Measurements from ENCODE around the gene RASGEF1C. TPM values are rescaled to one million over a fixed set of nuclear protein-coding genes. Genes with fewer than 3 reads are reported as not detected.

Gene RASGEF1C
- total RNA-seq, 2 donors from 2014 or later = 0.24 TPM; not detected in 1

DNA sequence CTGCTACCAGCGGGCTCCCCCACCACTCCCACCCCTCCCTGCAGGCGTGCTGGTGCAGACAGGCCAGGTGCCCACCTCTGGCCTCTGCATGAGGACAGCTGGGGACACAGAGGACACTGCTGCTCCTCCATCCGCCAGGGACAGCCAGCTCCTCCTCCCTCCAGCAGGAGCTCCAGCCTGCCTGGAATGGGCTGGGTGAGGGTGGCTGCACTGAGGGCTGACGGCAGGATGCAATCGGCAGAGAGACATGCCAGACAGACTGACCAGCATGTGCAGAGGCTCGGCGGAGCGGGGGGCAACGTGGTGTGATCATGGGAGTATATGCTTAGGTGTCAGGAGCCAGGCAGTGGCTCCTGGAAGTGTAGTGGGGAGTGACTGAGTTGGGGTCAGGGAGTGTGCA lies 68.4 kb downstream of the RASGEF1C start:
- intact Hi-C loops (cut with DNase I) = no loop called here
- peak; percentile 59 for DNase-seq (ENCODE audit: low spot score)

DNA sequence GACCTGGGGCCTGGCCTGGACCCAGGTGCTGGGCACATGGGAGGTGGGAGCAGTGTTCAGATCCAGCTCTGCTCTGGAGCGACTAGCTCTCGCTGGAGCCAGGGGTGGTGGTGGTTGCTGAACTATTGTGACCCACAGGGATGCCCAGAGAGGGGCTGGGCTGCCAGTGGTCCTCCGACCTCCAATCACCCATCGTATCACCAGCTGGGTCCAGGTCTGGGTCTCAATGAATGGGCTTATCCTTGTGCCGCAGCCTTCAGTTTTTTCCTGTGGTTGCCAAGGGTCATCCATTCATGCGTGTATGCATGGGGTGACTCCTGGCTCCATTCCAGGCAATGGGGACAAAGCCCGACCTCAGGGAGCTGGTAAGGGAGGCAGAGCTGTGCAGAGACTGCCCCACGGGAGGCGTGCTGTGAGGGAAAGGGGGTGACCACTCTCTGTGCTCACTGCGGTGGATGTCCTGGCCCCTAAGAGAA lies 68.9 kb downstream of the RASGEF1C start:
- peak; percentile 73 for DNase-seq (ENCODE audit: low spot score)
- intact Hi-C loops (cut with DNase I) = no loop called here

DNA sequence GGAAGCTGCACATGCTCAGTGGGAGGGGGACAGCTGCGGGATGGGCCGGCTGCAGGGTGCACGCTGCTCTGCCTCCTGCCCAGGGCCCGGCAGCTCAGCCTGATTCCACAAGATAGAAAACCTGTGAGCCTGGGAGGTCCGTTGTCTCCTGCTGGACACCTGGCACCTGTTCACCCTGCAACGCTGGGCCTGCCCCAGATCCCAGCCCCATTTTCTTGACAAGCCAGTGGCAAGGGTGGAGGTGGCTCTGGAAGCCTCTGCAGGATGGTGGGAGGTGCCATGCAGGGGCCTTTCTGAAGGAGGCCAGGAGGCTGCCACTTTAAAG lies 69.3 kb downstream of the RASGEF1C start:
- DNase-seq (ENCODE audit: low spot score) = no peak
- intact Hi-C loops (cut with DNase I) = no loop called here

DNA sequence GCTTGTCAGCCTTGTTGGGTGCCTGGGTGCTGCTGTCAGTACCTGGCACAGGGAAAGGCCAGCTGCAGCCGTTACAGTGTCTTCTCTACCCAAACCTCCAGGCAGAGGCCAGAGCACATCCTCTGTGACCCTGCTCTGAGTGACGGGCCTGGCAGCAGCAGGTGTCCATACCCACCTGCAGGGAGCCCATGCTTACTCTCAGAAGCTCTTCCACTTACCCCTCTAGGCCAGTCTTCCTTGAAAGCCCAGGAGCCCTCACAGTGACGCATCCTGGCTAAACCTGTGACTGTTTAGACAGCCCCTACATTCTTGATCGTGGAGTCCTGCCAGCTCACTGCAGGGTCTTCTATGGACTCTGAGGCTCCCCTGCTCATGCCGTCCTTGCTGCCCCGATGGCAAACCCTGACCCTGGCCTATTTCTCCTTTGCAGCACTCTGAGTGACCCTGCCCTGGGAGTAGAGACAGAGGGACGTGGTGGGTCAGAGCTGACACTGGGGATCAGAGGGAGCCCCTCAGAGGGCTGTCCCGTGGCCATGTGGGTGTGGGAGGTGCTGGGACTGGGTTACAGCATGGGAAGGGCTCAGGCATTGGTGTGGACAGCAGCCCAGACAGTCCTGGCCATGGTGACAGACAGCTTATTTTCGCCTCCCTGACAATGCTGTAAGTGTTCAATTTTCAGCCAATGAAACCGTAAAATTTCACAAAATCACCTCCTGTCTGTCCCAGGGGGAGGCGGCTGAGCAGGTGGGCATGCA lies 69.9 kb downstream of the RASGEF1C start:
- intact Hi-C loops (cut with DNase I) = no loop called here
- DNase-seq (ENCODE audit: low spot score) = peak; percentile 41

DNA sequence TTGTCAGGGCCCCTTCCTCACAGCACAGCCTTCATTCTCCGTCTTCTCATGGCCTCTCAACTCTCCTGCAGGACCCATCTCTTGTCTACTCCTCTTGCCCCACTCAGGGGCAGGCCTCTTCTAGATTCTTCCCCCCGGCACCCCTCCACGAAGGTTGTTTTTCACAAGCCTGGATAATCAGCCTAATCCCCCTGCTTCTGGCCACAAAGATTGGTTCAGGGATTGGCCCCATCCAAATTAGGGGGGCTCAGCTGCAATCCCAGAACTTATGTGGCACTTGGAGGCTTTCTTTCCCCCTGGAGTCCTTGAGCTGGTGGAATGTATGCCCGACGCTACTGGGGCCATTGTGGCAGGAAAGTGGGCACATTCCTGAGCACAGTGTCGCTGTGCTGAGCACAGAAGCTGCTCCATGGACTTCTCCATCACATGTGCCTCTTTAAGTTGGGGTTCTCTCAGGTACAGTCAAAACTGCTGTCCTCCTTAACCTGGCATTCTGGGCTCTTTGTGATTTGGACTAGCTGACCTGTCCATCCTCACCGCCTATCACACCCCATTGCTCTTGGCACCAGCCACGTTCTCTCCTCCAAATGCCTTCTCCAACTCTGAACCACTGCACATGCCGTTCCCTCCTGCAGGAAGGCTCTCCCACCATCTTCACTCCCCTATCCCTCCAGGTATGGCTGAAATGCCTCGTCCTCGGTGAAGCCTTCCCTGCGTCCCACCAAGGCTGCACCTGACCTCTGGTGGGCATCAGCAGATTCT lies 70.6 kb downstream of the RASGEF1C start:
- peak; percentile 36 for DNase-seq (ENCODE audit: low spot score)

DNA sequence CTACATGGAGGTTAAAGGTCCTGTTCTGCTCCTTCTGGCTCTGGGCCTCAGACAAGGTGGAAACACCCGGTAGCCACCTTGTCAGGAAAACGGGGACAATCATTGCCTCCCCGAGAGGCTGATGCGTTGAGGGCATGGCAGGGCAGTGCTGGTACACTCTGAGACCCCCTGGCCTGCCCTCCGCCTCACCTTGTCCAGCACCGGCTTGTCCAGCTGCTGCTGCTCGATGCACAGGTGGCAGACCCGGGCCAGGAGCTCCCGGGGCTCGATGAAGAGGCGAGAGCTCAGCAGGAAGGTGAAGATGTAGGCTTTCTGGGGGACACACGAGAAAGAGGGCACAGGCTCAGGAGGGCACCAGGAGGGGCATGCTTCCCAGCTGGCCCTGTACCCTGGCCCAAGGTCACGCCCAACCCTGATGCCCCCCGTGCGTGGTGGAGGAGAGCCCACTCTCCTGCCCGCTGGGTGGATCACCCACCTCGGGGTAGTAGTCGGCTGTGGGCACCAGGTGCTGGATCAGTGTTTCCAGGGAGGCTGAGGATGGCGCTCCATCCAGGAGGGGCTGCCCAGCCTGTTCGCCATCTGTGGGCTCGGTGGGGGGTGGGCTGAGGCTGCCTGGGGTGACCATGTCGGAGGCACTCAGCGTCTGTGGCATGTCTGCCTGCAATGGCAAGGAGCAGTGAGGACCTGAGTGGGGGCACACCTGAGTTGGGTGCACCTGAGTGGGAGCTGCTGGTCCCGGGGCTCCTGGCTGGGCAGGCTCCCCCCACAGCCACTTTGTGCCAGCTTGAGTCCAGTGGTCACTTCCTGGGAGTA lies 71.4 kb downstream of the RASGEF1C start:
- DNase-seq (ENCODE audit: low spot score) = peak; percentile 76

More for the DNA sequence above, 70.6 kb downstream of the RASGEF1C start:
- intact Hi-C loops (cut with DNase I) = no loop called here

DNA sequence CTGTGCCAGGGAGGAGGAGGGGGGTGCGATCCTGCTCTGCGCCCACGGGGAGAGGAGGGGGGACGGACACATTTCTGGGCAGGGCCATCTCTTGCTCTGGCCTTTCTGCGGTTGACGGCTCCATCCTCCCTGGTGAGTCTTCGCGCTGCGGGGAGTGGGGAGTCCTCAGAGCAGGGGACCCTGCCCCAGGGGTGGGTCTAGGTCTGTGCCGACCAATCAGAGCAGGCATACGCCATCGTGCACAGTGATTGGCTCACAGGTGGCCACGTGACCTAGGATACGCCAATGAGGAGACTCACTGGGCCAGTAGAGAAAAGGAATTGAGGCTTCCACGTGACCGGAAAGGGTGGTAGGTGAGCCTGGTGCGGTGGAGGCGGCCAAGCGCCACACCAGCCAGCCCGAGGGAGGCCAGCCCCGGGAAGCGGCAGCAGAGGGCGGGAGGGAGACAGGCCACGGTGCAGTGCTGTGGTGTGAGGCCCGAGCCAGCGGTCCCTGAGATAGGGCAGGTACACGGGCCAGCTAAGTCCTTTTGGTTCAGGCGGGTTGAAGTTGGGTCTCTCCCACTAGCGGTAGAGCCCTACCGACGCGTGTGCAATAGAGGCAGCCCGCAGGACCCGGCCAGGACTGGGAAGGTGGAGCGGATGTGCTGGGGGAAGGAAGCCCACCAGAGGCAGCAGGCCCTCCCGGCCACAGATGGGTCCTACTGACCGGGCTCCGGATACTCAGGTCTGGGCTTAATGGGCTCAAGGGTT lies 72.2 kb downstream of the RASGEF1C start:
- DNase-seq (ENCODE audit: low spot score) = peak; percentile 67
- intact Hi-C loops (cut with DNase I) = no loop called here

More for the DNA sequence above, 71.4 kb downstream of the RASGEF1C start:
- intact Hi-C loops (cut with DNase I) = no loop called here

DNA sequence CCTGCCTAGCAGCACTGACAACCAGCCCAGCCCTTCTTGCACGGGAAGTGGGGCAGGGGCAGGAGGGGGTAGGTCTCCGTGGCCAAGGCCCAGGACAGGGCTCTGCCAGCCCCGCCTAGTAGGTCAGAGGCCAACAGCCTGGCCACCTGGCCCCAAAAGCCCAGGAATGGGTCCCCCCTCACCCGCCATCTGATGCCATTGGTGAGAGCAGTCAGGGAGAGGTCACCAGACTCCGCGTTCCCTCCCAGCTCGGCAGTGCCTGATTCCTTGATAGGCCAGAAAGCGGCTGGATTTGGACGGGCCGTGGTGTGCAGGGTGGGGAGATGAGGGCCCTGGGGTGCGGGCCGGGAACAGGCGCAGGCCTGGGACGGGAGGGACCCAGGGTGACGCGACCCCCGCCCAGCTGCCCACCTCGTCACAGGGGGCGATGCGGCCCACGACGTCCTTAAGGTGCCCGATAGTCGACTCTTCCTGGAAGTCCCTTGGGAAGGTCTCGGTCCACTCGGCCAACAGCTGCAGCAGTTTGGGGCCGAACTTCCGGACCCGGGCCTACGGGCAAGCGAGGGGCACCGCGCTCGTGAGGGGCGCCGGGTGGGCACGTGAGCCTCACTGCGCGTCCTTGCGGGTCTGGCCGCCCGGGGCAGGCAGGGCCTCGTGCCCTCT lies 72.9 kb downstream of the RASGEF1C start:
- peak; percentile 75 for DNase-seq (ENCODE audit: low spot score)
- intact Hi-C loops (cut with DNase I) = no loop called here

DNA sequence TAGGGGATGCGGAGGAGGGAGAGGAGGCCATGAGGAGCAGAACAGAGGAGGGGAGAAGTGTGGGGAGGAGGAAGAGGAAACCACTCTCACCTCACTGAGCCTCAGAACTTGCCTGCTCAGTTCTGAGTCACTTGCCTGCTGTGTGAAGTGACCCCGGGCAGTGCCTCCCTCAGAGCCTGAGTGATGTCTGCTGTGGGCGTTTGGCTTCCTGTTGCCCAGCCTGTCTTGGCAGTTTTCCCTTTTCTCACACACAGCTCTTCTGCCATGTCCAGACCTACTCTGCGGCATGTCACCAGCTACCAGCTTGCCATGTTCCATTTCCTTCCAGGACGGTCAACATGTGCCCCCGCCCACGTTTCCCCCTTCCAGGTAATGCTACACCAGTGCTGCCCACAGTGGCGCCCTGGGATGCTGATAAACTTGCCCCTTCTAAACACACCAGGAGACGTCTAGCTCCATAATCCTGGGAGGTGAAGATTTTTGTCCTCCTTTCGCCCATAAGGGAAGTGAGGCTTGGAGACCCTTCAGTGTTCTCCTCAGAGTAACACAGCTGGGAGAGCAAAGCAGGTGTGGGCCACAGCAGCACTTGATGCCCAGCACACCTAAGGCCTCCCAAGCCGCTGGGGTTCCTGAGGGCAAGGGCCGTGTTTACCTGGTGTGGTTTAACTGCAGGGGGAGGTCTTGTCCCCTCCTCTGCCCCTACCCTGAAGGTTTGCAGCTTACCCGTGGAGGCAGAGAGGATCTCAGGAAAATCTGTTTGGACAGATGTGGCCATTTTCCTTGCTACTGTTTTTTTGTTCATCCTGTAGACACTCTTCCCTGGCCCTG lies 73.7 kb downstream of the RASGEF1C start:
- DNase-seq (ENCODE audit: low spot score) = peak; percentile 78
- intact Hi-C loops (cut with DNase I) = no loop called here

DNA sequence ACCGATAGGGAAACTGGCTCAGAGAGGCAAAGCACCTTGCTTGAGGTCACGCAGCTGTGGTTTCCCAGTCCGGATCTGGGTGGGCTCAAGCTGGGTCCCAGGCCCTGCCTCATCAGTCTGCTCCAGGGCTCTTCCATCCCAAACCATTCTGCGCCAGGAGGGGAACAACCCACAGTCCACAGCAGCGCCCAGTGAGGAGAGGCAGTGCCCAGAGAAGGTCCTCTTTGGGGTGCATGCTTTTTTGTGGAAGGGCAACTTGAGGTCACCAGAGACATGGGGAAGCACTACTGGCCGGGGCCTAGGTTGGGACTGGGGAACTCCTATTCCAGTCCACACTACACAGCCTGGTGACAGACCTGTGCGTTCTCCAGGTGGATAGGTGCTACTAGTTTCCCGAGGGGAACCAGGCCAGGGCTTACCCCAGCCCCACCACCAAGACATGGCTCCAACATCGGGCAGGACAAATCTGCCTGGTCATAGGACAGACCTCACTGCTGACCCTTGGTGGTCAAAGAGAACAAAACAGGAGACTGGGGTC lies 75.0 kb downstream of the RASGEF1C start:
- intact Hi-C loops (cut with DNase I) = no loop called here
- DNase-seq (ENCODE audit: low spot score) = peak; percentile 76

DNA sequence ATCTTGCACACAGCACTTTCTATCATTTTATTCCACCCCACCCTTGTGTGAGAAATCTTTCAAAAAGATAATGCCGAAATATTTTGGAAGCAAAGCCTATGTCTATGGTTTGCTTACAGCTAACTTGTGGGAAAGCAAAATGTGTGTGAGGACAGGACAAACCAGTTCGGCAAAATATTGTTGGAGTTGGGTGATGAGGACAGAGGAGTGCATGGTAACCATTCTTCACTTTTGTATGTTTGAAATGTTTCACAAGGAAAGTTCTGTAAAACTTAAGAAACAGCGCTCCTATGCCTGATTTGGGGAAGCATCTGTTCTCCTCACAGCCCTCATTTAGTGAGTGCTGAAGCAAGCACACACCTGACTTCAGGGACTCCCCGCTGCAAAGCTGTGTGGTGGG lies 75.5 kb downstream of the RASGEF1C start:
- intact Hi-C loops (cut with DNase I) = no loop called here
- DNase-seq (ENCODE audit: low spot score) = no peak

DNA sequence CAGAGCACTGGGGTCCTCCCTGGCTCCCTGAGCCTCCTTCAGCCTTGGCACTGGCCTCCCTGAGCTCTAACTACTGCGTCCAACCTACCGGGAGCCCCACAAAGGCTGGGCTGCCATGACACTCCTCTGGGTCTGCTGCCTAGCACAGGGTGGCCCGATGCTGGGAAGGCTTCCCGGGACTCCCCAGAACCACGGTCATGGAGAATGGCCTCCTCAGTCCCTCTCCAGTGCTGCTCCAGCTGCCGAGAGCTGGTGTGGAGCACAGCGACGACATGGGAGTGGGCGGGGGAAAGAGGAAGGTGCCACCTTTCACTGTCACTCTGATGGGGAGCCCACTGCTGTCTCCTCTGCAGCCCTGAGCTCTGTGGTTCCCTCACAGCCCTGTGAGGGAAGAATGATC lies 76.0 kb downstream of the RASGEF1C start:
- intact Hi-C loops (cut with DNase I) = no loop called here
- DNase-seq (ENCODE audit: low spot score) = peak; percentile 46

DNA sequence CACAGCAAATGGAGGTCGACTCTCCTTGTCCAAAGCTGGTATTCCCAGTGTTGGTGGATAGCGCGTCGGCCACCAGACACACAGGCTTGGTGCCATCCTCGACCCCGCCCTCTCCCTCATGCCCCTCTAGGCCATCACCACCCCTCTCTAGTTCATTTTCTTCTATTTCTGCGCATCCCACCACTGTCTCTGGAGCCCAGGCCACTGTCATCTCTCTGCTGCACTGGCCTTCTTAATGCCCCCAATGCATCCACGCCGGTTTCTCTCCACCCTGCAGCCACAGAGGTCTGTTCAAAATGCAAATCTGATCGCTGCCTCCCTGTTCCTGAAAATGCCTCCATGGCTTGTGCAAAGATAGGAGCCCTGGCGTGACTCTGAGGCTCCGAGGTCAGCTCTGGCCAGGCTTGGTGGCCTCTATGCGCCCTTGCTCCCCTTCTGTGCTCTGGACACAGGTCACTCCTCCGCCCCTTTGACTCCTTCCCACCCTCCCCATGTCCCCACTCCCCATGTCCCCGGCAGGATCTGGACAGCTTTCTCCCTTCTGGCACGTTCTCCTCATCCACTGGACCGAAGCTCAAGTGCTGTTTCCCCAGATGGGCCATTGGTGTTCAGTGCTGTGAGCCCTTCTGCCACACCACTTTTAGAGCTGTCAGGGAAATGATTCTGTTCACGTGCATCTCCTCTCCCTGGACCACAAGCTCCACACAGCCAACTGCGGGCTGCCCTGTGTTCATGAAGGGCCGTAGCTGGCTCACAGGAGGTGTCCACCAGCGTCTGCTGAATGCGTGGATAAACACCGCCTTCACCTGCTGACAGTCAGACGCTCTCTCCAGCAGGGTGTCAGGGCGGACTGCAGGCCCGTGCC lies 77.9 kb downstream of the RASGEF1C start:
- DNase-seq (ENCODE audit: low spot score) = peak; percentile 73

DNA sequence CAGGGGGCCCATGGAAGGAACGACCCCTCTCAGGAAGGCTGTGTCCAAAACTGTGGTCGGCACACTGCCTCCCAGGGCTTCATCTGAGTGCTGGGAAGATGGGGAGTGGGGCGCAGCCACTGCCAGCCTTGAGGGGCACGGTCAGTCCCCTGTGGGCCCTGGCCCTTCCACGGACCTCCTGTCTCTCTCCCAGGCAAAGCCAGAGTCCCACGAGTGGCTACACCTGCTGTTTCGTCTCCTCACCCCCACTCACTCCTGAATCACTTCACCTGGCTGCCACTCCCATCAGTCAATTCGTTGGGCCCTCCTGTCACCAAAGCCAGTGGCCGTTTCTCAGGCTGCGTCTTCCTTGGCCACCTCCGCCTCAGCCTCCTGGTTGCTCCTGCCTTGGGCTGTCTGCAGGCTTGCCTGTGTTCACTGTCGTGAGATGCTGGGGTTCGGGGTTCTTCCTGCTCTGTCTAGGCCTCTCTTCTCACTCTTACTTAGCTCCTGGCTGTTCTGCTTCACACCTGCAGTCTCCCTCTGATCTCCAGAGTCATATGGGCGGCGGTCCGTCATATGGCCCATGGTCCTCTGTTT lies 78.6 kb downstream of the RASGEF1C start:
- intact Hi-C loops (cut with DNase I) = loop anchor here in 1 of 2 donors (1.0 kb wide), 1 partner anchor 149 kb away; no protein-coding TSS in a partner anchor
- peak; percentile 64 for DNase-seq (ENCODE audit: low spot score)

More for the DNA sequence above, 77.9 kb downstream of the RASGEF1C start:
- intact Hi-C loops (cut with DNase I) = loop anchor here in 1 of 2 donors (1.0 kb wide), 1 partner anchor 148 kb away; no protein-coding TSS in a partner anchor

DNA sequence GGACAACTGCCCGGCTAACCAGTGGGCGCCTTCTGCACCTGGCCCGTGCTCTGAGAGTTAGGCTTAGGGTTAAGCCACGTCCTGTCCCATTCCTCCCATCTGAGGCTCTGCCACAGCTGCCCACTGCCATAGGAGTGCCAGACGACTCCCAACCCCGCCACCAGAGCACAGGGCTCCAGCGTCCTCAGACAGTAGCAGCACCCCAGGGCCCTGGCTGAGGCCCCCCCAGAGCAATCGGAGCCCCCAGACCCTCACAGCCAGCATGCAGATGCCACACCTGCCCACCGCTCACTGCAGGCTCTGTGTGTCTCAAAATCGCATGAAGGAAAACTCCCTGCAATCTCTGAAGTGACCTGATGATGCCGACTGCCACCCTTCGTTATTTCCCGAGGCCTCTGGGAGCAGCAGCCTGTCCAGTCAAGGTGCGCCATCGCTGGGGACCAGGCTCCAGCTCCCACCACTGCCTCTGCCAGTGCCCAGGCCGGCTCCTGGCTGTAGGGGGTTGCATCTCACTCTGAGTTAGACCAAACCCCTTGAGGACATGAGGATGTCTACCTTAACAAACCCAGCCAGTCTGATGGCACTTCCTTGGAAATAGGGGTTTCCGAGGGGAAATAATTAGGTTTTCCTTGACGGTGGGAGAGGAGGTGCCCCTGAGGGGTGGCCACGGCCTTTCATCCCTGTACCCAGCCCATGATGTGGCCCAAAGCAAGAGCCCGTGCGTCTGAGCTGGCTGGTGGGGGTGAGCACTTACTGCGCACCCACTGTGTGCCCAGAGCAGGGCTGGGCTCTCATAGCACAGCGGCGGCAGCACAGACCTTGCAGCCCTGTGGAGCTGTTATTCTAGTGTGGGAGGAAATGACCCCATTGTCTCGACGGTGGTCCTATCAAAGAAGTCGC lies 79.5 kb downstream of the RASGEF1C start:
- intact Hi-C loops (cut with DNase I) = loop anchor here in 1 of 2 donors (1.0 kb wide), 1 partner anchor 150 kb away; no protein-coding TSS in a partner anchor
- peak; percentile 54 for DNase-seq (ENCODE audit: low spot score)

Measured in posterior vena cava (tissue), 2 donors.